Measurements from ENCODE around the gene LARGE2.

The LARGE2 gene

DNA sequence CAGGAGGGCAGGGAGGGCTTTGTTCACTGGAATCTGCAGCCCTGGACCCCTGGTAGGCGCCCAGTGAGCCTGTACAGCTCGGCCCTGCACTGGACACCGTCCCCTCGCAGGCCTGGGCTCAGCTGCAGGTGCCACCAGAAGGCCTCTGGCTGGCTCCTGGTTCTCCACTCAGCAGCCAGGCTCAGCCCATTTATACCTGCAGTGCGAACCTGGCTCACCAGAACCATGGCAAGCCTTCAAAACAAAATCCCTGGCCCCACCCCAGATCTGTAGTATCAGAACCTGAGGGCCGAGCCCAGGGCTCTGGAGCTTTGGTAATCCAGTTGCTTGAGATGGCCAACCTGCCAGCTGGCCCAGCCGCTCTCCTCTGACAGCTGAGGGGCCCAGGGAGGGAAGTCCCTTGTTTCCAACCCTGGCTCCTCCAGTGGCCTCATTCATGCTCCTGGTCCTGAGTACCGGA is 14.5 kb upstream of the LARGE2 start:
- H3K4me3 ChIP-seq (replicated peaks; ENCODE audit: low read depth, low read length): no peak overlapping the region
- TF ChIP-seq, protein P1, sequence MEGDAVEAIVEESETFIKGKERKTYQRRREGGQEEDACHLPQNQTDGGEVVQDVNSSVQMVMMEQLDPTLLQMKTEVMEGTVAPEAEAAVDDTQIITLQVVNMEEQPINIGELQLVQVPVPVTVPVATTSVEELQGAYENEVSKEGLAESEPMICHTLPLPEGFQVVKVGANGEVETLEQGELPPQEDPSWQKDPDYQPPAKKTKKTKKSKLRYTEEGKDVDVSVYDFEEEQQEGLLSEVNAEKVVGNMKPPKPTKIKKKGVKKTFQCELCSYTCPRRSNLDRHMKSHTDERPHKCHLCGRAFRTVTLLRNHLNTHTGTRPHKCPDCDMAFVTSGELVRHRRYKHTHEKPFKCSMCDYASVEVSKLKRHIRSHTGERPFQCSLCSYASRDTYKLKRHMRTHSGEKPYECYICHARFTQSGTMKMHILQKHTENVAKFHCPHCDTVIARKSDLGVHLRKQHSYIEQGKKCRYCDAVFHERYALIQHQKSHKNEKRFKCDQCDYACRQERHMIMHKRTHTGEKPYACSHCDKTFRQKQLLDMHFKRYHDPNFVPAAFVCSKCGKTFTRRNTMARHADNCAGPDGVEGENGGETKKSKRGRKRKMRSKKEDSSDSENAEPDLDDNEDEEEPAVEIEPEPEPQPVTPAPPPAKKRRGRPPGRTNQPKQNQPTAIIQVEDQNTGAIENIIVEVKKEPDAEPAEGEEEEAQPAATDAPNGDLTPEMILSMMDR (IDR thresholded peaks at IDR 0.05; ENCODE audit: low read depth, low read length, missing control alignments): no peak

DNA sequence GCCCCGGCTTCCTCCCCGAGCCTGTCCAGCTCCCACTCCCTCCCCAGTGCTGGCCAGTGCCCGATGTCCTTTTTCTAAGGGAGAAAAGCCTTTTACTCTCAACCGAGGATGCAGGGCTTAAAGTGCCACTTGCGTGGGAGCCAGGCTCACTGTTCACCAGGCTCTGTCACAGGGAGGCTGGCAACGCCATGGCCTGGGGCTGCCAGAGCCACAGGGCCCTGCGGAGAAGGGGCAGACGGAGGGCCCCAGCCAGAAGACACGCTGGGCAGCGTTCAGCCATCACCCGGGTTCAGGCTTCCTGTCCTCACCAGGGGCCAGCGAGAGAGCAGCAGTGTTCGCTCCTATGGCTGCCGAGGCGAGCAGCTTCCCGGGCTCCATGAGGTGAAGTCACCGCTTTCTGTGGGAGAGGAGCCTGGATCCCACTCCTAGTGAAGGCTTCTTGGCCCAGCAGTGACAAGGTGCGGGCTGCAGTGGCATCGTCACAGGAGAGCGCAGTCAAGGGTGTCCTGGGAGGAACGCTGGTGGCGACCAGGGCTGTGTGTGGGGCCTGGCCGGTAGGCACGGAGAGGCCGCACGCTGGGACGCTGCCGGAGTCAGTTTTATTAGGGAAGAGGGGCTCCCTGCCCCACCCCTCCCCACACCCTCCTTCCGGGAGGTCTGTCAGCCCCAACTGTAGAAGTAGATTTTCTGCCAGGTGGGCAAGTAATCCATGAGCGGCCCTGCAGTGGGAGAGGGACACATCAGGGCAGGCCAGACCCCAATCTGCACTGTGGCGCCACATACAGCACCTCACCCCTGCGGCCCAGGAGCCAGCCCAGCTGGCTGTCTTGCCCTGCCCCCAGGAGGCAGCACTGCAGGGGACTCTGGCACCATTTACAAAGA is 12.6 kb upstream of the LARGE2 start:
- H3K4me3 ChIP-seq (replicated peaks; ENCODE audit: low read depth, low read length): no peak overlapping the region
- TF ChIP-seq, protein P1 (IDR thresholded peaks at IDR 0.05; ENCODE audit: low read depth, low read length, missing control alignments): no peak
- no peak for DNase-seq (ENCODE audit: extremely low read depth, low read depth)

More for the DNA sequence above, 14.5 kb upstream of the LARGE2 start:
- no peak for DNase-seq (ENCODE audit: extremely low read depth, low read depth)

DNA sequence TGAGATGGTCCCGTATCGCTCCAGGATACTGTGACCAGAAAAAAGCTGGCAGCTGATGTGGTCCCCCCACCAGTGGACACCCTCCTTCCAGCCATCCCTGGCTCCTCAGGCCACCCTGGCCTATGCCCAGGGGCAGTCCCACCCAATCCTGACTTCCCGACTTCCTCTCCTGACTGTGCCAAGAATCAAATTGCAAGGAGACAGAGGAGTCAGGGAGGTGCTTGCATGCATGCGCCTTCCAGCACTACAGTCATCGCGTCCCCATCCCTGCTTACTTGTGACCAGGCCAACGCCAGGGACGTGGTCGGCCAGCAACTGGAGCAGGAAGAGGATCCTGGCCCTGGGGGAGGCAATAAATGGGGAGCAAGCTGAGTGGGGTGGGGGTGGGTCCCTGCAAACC is 11.8 kb upstream of the LARGE2 start:
- TF ChIP-seq, protein P1 (IDR thresholded peaks at IDR 0.05; ENCODE audit: low read depth, low read length, missing control alignments): no peak
- no peak for DNase-seq (ENCODE audit: extremely low read depth, low read depth)
- no peak overlapping the region for H3K4me3 ChIP-seq (replicated peaks; ENCODE audit: low read depth, low read length)

DNA sequence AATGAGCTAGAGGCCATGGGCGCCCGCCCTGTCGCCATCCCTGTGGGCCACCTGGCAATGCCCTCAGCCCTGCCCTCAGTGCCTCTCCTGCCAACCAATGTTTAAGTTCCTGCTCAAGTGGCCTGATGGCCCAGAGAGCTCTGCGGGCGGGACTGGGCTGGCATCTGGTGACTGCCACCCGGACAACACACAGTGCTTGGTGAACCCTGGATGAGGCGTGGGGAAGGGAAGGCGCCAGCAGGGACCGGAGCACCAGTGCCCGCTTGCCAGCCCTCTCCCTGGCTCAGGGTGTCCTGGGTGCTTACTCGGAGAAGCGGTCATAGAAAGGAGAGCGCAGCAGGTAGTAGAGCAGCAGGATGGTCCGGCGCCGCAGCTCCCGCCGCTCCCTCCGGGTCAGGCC is 8.9 kb upstream of the LARGE2 start:
- TF ChIP-seq, protein P1 (IDR thresholded peaks at IDR 0.05; ENCODE audit: low read depth, low read length, missing control alignments): no peak
- no peak for DNase-seq (ENCODE audit: extremely low read depth, low read depth)
- H3K4me3 ChIP-seq (replicated peaks; ENCODE audit: low read depth, low read length): no peak overlapping the region

DNA sequence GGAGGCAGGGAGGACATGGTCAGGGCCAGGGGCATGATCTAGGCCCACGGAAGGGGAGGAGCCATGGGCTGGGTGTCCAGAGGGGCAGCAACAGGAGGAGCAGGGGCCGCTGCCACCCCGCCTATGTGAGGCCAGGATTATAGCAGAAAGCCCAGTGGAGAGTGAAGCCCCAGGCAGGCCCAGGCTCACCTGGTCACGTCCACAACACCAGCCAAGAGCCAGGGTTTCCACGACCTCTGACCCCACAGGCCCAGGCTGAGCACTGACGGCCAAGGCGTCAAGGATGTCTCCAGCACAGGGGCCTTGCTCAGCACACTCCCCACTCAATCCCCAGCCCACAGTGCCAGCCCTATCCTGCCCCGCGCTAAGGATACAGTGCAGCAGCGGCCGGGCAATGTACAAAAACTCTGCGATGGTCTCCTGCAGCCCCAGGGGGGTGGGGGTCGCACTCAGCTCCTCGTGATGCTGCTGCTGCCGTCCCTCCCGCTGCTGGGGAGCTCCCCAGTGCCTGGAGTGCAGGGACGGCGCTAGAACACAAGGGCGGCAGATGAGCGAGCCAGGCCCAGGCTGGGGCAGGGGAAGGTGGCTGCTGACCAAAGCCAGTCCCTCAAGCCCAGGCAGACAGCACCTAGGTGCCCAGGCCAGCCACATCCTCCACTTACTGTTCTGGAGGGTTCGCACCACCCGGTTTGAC is 8.4 kb upstream of the LARGE2 start:
- no peak for DNase-seq (ENCODE audit: extremely low read depth, low read depth)
- no peak overlapping the region for H3K4me3 ChIP-seq (replicated peaks; ENCODE audit: low read depth, low read length)
- TF ChIP-seq, protein P1 (IDR thresholded peaks at IDR 0.05; ENCODE audit: low read depth, low read length, missing control alignments): no peak

DNA sequence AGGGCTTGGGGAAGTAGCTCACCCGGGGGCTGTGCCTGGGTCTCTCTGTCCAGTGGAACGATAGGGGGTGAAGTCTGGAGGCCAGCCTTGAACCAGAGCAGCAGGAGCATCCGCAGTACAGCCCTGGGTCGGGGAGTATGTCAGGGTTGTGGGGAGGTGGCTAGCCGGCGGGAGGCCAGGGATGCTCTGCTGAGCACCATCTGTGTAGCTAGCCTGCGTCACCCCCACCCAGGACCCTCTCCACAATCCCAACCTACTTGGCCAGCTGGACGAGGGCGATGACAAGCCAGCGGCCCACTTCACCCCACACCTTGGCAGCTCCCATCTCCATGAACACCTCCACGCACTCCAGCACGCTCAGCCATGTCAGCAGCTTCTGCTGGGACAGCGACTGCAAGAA is 7.0 kb upstream of the LARGE2 start:
- H3K4me3 ChIP-seq (replicated peaks; ENCODE audit: low read depth, low read length): no peak overlapping the region
- DNase-seq (ENCODE audit: extremely low read depth, low read depth): no peak
- TF ChIP-seq, protein P1 (IDR thresholded peaks at IDR 0.05; ENCODE audit: low read depth, low read length, missing control alignments): no peak

All from HFF-Myc (cell line).